Forelimb muscle (tissue), 1 donor: ENCODE data around the gene PCNX3. TPM values are rescaled to one million over a fixed set of nuclear protein-coding genes. Genes with fewer than 3 reads are reported as not detected.
A peak's percentile ranks its signal among the peaks of the same experiment; 100 is the strongest.

Experiments used
- DNase-seq: peaks from one replicate; pipeline ENCODE4 v3.0.0-alpha.2; 2013; ENCODE audit warnings: low read depth
- polyA plus RNA-seq: library from polyadenylated mRNA; unstranded; fragments of 120-200 nt; gene quantifications from one replicate; pipeline ENCODE4 v1.2.1, GENCODE V29; 2013; ENCODE audit not compliant: insufficient read length

The PCNX3 gene
- polyA plus RNA-seq, 1 donor = 18.0 TPM

DNA sequence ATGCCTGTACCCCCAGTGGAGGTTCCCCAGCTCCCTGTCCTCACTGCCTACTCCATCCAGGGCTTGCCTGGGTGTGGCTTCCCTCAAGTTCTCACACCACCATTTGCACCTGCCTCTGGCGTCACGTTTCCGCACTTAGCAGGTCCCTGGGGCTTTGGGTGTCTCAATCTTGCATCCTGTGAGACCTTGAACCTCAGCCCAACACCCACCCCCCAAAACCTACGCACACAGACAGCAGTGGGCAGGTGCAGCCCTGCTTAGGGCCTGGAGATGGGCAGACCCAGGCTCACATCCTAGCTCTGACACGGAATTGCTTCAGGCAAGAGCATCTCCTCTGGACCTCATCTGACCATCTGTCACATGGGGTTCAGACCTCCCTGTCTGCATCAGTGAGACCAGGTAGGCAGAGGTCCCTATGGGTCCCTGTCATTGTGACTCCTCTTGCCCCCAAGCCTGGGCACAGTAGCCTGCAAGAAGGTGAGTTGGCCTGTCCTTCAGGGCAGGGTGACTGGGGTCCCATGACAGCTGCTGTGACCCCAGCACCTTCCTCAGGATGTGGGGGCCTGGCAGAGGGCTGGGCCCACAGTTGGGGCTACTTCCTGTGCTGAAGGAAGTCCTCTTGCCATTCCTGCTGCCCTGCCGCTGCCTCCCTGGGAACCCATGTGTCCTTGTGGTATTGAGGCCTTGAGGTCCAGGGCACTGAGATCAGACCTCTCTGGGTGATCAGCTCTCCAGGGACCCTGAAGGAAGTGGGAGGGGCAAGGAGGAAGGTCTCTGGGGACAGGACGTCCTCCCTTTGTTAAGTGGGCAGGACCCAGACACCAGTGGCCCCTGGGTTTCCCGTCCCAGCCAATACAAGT is 24.3 kb downstream of the PCNX3 start:
- DNase-seq = no peak

DNA sequence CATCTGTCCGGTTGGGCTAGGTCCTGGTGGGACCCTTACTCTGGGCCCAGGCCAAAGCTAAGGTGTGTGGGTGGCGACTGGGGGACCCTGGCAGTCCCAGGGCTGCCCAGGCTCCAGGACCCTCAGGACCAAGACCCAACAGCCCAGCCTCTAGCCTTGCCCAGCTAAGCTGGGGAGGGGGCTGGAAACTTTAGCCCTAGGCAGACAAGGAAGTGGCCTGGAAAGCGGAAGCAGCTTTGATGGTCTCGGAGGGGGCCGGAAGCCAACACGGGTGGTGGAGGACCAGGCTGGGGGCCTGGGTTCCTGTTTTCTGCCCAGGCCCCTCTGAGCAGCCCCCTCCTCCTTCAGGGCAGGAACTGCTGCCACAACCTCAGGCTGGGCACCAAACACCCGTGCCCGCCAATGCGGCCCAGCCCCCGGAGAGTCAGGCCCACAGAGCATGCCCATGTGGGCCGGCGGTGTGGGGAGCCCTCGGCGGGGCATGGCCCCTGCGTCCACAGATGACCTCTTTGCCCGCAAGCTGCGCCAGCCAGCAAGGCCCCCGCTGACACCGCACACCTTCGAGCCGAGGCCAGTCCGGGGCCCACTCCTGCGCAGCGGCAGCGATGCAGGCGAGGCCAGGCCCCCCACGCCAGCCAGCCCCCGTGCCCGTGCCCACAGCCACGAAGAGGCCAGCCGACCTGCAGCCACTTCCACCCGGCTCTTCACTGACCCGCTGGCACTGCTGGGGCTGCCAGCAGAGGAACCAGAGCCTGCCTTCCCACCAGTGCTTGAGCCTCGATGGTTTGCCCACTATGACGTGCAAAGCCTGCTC is 25.1 kb downstream of the PCNX3 start:
- no peak for DNase-seq

GRCh38 chr11:65641297-65642013 is 25.9 kb downstream of the PCNX3 start:
- no peak for DNase-seq

DNA sequence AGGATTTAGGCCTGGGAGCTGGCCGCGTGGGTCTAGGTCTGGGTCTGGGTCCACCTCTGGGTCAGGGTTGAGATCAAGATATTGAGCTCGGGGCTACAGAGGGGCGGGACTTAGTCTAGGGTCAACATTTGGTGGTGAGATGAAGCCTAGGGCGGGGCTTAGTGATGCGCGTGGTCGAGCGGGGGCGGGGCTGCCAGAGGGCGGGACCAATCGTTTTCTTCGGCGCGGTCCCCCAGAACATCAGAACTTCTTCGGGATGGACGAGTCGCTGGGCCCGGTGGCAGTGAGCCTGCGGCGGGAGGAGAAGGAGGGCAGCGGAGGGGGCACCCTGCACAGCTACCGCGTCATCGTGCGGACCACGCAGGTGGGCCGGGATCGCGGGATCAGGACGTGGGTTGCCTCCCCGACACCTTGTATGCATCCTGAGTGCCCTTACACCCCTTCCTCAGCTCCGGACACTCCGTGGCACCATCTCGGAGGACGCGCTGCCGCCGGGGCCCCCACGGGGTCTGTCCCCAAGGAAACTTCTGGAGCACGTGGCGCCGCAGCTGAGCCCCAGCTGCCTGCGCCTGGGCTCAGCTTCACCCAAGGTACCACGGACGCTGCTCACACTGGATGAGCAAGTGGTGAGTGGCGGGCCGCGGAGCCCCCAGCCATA is 26.6 kb downstream of the PCNX3 start:
- no peak for DNase-seq

DNA sequence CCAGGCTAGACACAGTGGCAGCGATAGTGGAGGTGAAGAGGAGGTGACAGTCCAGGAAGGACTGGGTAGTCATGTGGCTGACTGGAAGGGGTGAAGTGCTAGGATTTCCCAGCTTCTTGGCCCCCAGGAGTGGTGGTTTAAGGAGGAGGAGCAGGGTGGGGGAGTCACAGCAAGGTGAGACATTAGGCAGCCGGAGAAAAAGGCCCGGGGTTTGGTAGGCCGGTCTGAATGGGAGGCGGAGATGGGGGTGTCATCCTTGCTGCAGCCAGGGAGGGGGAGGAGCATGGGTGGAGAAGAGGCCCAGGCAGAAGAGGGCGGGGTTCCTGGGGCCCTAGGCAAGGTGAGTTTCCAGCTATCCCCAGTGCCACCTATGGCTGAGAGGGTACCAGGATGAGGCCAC is 28.4 kb downstream of the PCNX3 start:
- DNase-seq = no peak

GRCh38 chr11:65644837-65645236 is 29.3 kb downstream of the PCNX3 start:
- DNase-seq = no peak

DNA sequence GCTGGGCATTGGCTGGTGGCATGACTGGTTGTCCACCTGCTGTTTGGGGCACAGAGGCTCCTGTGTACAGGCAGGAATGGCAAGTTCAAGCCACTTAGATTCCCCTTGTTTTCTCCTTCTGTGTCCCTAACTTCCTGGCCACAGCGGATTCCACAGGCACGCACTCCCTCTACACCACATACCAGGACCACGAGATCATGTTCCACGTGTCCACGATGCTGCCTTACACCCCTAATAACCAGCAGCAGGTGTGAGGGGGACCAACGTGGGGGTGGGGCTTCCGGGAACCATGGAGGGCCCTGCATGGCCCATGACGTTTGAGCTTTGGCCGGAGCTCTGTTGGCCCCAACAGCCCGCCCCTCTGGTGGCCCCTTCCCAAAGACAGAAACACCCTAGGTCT is 30.1 kb downstream of the PCNX3 start:
- DNase-seq = no peak

DNA sequence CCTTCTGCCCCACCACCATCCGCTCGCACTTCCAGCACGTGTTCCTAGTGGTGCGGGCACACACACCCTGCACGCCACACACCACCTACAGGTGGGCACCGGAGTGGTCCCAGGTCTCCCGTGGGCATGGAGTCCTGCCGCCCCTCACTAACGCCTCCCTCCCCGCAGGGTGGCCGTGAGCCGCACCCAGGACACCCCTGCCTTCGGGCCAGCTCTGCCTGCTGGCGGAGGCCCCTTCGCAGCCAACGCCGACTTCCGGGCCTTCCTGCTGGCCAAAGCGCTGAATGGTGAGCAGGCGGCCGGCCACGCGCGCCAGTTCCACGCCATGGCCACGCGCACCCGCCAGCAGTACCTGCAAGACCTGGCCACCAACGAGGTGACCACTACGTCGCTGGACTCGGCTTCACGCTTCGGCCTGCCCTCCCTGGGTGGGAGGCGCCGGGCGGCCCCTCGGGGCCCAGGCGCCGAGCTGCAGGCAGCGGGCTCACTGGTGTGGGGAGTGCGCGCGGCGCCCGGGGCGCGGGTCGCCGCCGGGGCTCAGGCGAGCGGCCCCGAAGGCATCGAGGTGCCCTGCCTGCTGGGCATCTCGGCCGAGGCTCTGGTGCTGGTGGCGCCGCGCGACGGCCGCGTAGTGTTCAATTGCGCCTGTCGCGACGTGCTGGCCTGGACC is 30.8 kb downstream of the PCNX3 start:
- DNase-seq = no peak

- DNase-seq = no peak
These were observed 31.6 kb downstream of the PCNX3 start for GRCh38 chr11:65646958-65647701.

DNA sequence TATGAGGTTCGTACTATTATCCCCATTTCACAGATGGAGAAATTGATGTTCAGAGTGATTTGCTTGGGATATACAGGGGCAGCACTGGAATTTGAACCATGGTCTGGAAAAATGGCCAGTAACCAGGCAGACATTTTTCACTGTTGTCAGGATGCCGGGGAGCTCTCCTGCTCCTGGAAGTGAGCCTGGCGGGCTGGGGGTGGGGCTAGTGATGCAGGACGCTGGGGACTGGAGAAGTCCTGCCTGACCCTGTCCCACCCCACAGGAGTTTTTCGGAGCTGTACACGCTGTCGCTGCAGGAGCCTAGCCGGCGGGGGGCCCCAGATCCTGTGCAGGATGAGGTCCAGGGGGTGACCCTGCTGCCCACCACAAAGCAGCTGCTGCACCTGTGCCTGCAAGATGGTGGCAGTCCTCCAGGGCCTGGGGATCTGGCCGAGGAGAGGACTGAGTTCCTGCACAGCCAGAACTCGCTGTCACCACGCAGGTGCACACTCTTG is 33.5 kb downstream of the PCNX3 start:
- DNase-seq = no peak

- DNase-seq = no peak
These were observed 34.3 kb downstream of the PCNX3 start for GRCh38 chr11:65649656-65650546.

DNA sequence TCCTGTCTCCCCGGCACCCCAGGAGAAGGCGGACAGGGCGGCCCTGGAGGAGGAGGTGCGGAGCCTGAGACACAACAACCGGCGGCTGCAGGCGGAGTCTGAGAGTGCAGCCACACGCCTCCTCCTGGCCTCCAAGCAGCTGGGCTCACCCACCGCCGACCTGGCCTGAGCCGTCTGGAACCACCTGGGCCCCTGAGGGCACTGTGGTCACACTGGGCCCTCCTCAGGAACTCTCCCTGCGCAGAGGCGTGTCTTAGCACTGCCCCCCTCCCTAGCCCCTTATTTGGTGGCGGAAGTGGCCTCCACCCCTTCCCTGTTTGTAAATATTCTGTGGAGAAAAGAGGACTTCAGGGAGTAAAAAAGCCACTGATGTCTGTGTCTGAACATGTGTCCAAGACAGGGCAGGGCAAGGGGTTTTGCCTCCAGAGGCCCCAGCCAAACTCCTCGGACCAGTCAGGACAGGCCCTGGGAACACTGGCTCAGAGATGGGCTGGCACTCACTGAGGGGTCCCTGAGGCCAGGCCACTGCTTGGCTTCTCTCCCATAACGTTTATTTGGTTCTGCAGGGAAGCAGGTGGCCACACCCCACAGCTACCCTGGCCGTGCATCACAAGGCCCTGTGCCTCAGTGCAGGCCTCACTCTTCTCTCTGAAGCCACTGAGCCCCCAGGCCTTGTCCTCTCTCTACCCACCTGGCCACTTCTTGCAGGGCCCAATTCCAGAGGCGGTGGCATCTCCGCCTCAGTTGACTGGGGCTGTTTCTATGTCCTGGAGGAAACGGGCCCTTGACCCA is 35.2 kb downstream of the PCNX3 start:
- DNase-seq = no peak

- DNase-seq = no peak
These were observed 35.7 kb downstream of the PCNX3 start for GRCh38 chr11:65651339-65651588.

- DNase-seq = no peak
These were observed 36.3 kb downstream of the PCNX3 start for GRCh38 chr11:65651589-65652510.

GRCh38 chr11:65652511-65653228 is 37.1 kb downstream of the PCNX3 start:
- peak; percentile 86 for DNase-seq

- DNase-seq = no peak
These were observed 38.0 kb downstream of the PCNX3 start for GRCh38 chr11:65653229-65654225.
